GM23338 (cell line): ENCODE results near the gene POLD3. TPM values are rescaled to one million over a fixed set of nuclear protein-coding genes. Genes with fewer than 3 reads are reported as not detected.

Source experiments
- ATAC-seq: fragments of 200-7000 bp; cut with Tn5 transposase; 3 replicates; pipeline ENCODE4 v1.9.1; 2020
- DNase-seq: peaks from one replicate; pipeline ENCODE4 v3.0.0-alpha.2; 2015; ENCODE audit warnings: low spot score
- H2AFZ ChIP-seq: fragments of 200-600 bp; sonication (generic); 2 replicates; pipeline ENCODE4 v1.8.0; 2016; ENCODE audit warnings: antibody characterized with exemption, mild to moderate bottlenecking, moderate library complexity
- H3F3A ChIP-seq: fragments of 200-600 bp; sonication (generic); replicated peaks from 2 replicates; pipeline ENCODE4 v1.8.0; 2017; ENCODE audit warnings: antibody characterized with exemption, mixed run types, low read depth
- H3K27ac ChIP-seq: fragments of 200-600 bp; sonication (generic); 2 replicates; pipeline ENCODE4 v1.6.1; 2016; ENCODE audit warnings: low read depth
- H3K27me3 ChIP-seq: fragments of 200-600 bp; sonication (generic); 2 replicates; pipeline ENCODE4 v1.8.0; 2016; ENCODE audit warnings: mild to moderate bottlenecking, mixed run types, moderate library complexity; ENCODE audit not compliant: insufficient read depth
- H3K36me3 ChIP-seq: fragments of 200-600 bp; sonication (generic); 2 replicates; pipeline ENCODE4 v1.8.0; 2016; ENCODE audit warnings: mild to moderate bottlenecking; ENCODE audit not compliant: insufficient read depth
- H3K4me1 ChIP-seq: fragments of 200-600 bp; sonication (generic); 2 replicates; pipeline ENCODE4 v1.8.0; 2016; ENCODE audit warnings: mild to moderate bottlenecking, moderate library complexity; ENCODE audit not compliant: insufficient read depth
- H3K4me2 ChIP-seq: fragments of 200-600 bp; sonication (generic); 2 replicates; pipeline ENCODE4 v1.7.1; 2017; ENCODE audit warnings: mixed run types
- H3K4me3 ChIP-seq: fragments of 200-600 bp; sonication (generic); 2 replicates; pipeline ENCODE4 v1.6.1; 2016; ENCODE audit warnings: mixed run types
- H3K79me2 ChIP-seq: fragments of 200-600 bp; sonication (generic); replicated peaks from 2 replicates; pipeline ENCODE4 v1.8.0; 2017; ENCODE audit warnings: mild to moderate bottlenecking; ENCODE audit not compliant: insufficient read depth
- H3K9me2 ChIP-seq: fragments of 200-600 bp; sonication (generic); 2 replicates; pipeline ENCODE4 v1.8.0; 2017; ENCODE audit not compliant: insufficient read depth
- H4K20me1 ChIP-seq: fragments of 200-600 bp; sonication (generic); replicated peaks from 2 replicates; pipeline ENCODE4 v1.8.0; 2017; ENCODE audit warnings: mild to moderate bottlenecking; ENCODE audit not compliant: insufficient read depth
- H3K27ac Mint-ChIP-seq: 2 replicates; pipeline ENCODE4 v1.8.0; 2020; ENCODE audit warnings: inconsistent platforms, mild to moderate bottlenecking, moderate library complexity, mixed read lengths
- H3K27me3 Mint-ChIP-seq: 3 replicates; pipeline ENCODE4 v1.8.0; 2022; ENCODE audit warnings: low read depth, mild to moderate bottlenecking, moderate library complexity, mixed read lengths, inconsistent platforms; ENCODE audit not compliant: insufficient read depth, poor library complexity
- H3K36me3 Mint-ChIP-seq: 3 replicates; pipeline ENCODE4 v1.8.0; 2021; ENCODE audit warnings: low read depth, mild to moderate bottlenecking, inconsistent platforms, moderate library complexity, mixed read lengths
- H3K4me1 Mint-ChIP-seq: 3 replicates; pipeline ENCODE4 v1.8.0; 2020; ENCODE audit warnings: mild to moderate bottlenecking, inconsistent platforms, mixed read lengths
- H3K4me3 Mint-ChIP-seq: 3 replicates; pipeline ENCODE4 v1.8.0; 2021; ENCODE audit warnings: moderate library complexity, mild to moderate bottlenecking, inconsistent platforms, mixed read lengths
- H3K9me3 Mint-ChIP-seq: 3 replicates; pipeline ENCODE4 v1.8.0; 2020; ENCODE audit warnings: moderate library complexity, mild to moderate bottlenecking, inconsistent platforms, mixed read lengths
- CREB1 ChIP-seq: fragments of 250-450 bp; sonication (Bioruptor Pico); IDR thresholded peaks from 2 replicates; pipeline ENCODE4 v1.5.0; 2020; ENCODE audit warnings: low read depth, mild to moderate bottlenecking, moderate library complexity
- EZH2 ChIP-seq: fragments of 200-600 bp; sonication (generic); IDR thresholded peaks from one replicate; pipeline ENCODE4 v1.8.0; 2017; ENCODE audit warnings: antibody characterized with exemption, mild to moderate bottlenecking, low read depth; ENCODE audit not compliant: unreplicated experiment
- EZH2phosphoT487 ChIP-seq: fragments of 200-600 bp; sonication (generic); IDR thresholded peaks from one replicate; pipeline ENCODE4 v1.8.1; 2018; ENCODE audit warnings: antibody characterized with exemption; ENCODE audit not compliant: unreplicated experiment
- JUNB ChIP-seq: IDR thresholded peaks from one replicate; pipeline ENCODE4 v1.6.1; 2016; ENCODE audit warnings: antibody characterized with exemption; ENCODE audit not compliant: unreplicated experiment
- NANOG ChIP-seq: IDR thresholded peaks from 2 replicates; pipeline ENCODE4 v1.6.1; 2016; ENCODE audit warnings: antibody characterized with exemption, borderline replicate concordance
- POLR2AphosphoS5 ChIP-seq: IDR thresholded peaks from 2 replicates; pipeline ENCODE4 v1.6.1; 2016; ENCODE audit warnings: antibody characterized with exemption, low read depth
- REST ChIP-seq: IDR thresholded peaks from one replicate; pipeline ENCODE4 v1.6.1; 2018; ENCODE audit warnings: antibody characterized with exemption; ENCODE audit not compliant: unreplicated experiment
- STAT1 ChIP-seq: IDR thresholded peaks from one replicate; pipeline ENCODE4 v1.6.1; 2016; ENCODE audit warnings: antibody characterized with exemption; ENCODE audit not compliant: unreplicated experiment
- ZNF114 ChIP-seq: fragments of 250-450 bp; sonication (Bioruptor Pico); IDR thresholded peaks from 2 replicates; pipeline ENCODE4 v1.5.0; 2020; ENCODE audit warnings: mild to moderate bottlenecking, moderate library complexity
- ZNF331 ChIP-seq: fragments of 250-450 bp; sonication (Bioruptor Pico); IDR thresholded peaks from 2 replicates; pipeline ENCODE4 v1.5.0; 2020; ENCODE audit warnings: low read depth, mild to moderate bottlenecking, moderate library complexity
- polyA plus RNA-seq: library from polyadenylated mRNA; unstranded; fragments of >200 nt; fragmentation: Nextera tagmentation; extraction: Ambion mirVana; gene quantifications from 2 replicates; pipeline ENCODE4 v1.2.1, GENCODE V29; 2016
- total RNA-seq: library from RNA; depleted of rRNA; stranded (reverse); fragments of >200 nt; shearing (Covaris generic); gene quantifications from 2 replicates; pipeline ENCODE4 v1.2.3, GENCODE V29; 2014
- TF ChIP-seq, protein P1 (sequence below), 2 experiments: fragments of 200-600 bp in 1 of 2; sonication (generic) in 1 of 2; conservative IDR thresholded peaks; 2 replicates each; pipeline versions ENCODE4 v1.5.1 to v1.6.1; 2016 to 2017; ENCODE audit warnings: antibody characterized with exemption in 2 of 2, low read depth in 2 of 2, mild to moderate bottlenecking in 2 of 2, moderate library complexity in 1 of 2
- TF ChIP-seq, protein P2 (sequence below): fragments of 250-450 bp; sonication (Bioruptor Pico); IDR thresholded peaks from 2 replicates; pipeline ENCODE4 v1.5.0; 2020; ENCODE audit warnings: mild to moderate bottlenecking, moderate library complexity

POLD3 gene
- total and polyA plus RNA-seq, 2 experiments from 2014 or later = 21.9 to 50.1 TPM

GRCh38 chr11:74581954-74582547 is 10.3 kb upstream of the POLD3 start (continued):
- TF ChIP-seq ZNF331 (CRISPR knock-in tag) = no peak
- TF ChIP-seq, protein P1, sequence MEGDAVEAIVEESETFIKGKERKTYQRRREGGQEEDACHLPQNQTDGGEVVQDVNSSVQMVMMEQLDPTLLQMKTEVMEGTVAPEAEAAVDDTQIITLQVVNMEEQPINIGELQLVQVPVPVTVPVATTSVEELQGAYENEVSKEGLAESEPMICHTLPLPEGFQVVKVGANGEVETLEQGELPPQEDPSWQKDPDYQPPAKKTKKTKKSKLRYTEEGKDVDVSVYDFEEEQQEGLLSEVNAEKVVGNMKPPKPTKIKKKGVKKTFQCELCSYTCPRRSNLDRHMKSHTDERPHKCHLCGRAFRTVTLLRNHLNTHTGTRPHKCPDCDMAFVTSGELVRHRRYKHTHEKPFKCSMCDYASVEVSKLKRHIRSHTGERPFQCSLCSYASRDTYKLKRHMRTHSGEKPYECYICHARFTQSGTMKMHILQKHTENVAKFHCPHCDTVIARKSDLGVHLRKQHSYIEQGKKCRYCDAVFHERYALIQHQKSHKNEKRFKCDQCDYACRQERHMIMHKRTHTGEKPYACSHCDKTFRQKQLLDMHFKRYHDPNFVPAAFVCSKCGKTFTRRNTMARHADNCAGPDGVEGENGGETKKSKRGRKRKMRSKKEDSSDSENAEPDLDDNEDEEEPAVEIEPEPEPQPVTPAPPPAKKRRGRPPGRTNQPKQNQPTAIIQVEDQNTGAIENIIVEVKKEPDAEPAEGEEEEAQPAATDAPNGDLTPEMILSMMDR (conservative IDR thresholded peaks at IDR 0.05; ENCODE audit: low read depth in 2 of 2) = no peak
- no peak for TF ChIP-seq EZH2phosphoT487
- TF ChIP-seq POLR2AphosphoS5 = no peak
- no peak for TF ChIP-seq STAT1
- no peak for TF ChIP-seq JUNB
- no peak for TF ChIP-seq CREB1
- no peak for TF ChIP-seq ZNF114 (CRISPR knock-in tag)
- TF ChIP-seq NANOG = no peak
- TF ChIP-seq REST = no peak

GRCh38 chr11:74583024-74583624 is 9.3 kb upstream of the POLD3 start:
- Histone ChIP-seq H3K79me2 (no peaks in the 10 kb centered on the region), H3F3A (no peaks in the 10 kb centered on the region), H2AFZ (no peak overlapping the region), H3K4me3 (no peak overlapping the region), H4K20me1 (no peaks in the 10 kb centered on the region), H3K27ac (no peak overlapping the region), H3K4me2 (no peak overlapping the region), H3K36me3 (no peaks in the 10 kb centered on the region), H3K4me1 (no peaks in the 10 kb centered on the region), H3K9me2 (no peaks in the 10 kb centered on the region), H3K27me3 (no peaks in the 10 kb centered on the region)
- Mint-ChIP-seq H3K27ac (no peak overlapping the region), H3K4me3 (no peak overlapping the region), H3K9me3 (no peaks in the 10 kb centered on the region), H3K27me3 (peaks cover 6% of the 10 kb centered on the region), H3K4me1 (no peaks in the 10 kb centered on the region), H3K36me3 (no peaks in the 10 kb centered on the region)
- ATAC-seq (no peak), DNase-seq (no peak)
- no peak for TF ChIP-seq EZH2
- no peak for TF ChIP-seq STAT1
- TF ChIP-seq, protein P2, sequence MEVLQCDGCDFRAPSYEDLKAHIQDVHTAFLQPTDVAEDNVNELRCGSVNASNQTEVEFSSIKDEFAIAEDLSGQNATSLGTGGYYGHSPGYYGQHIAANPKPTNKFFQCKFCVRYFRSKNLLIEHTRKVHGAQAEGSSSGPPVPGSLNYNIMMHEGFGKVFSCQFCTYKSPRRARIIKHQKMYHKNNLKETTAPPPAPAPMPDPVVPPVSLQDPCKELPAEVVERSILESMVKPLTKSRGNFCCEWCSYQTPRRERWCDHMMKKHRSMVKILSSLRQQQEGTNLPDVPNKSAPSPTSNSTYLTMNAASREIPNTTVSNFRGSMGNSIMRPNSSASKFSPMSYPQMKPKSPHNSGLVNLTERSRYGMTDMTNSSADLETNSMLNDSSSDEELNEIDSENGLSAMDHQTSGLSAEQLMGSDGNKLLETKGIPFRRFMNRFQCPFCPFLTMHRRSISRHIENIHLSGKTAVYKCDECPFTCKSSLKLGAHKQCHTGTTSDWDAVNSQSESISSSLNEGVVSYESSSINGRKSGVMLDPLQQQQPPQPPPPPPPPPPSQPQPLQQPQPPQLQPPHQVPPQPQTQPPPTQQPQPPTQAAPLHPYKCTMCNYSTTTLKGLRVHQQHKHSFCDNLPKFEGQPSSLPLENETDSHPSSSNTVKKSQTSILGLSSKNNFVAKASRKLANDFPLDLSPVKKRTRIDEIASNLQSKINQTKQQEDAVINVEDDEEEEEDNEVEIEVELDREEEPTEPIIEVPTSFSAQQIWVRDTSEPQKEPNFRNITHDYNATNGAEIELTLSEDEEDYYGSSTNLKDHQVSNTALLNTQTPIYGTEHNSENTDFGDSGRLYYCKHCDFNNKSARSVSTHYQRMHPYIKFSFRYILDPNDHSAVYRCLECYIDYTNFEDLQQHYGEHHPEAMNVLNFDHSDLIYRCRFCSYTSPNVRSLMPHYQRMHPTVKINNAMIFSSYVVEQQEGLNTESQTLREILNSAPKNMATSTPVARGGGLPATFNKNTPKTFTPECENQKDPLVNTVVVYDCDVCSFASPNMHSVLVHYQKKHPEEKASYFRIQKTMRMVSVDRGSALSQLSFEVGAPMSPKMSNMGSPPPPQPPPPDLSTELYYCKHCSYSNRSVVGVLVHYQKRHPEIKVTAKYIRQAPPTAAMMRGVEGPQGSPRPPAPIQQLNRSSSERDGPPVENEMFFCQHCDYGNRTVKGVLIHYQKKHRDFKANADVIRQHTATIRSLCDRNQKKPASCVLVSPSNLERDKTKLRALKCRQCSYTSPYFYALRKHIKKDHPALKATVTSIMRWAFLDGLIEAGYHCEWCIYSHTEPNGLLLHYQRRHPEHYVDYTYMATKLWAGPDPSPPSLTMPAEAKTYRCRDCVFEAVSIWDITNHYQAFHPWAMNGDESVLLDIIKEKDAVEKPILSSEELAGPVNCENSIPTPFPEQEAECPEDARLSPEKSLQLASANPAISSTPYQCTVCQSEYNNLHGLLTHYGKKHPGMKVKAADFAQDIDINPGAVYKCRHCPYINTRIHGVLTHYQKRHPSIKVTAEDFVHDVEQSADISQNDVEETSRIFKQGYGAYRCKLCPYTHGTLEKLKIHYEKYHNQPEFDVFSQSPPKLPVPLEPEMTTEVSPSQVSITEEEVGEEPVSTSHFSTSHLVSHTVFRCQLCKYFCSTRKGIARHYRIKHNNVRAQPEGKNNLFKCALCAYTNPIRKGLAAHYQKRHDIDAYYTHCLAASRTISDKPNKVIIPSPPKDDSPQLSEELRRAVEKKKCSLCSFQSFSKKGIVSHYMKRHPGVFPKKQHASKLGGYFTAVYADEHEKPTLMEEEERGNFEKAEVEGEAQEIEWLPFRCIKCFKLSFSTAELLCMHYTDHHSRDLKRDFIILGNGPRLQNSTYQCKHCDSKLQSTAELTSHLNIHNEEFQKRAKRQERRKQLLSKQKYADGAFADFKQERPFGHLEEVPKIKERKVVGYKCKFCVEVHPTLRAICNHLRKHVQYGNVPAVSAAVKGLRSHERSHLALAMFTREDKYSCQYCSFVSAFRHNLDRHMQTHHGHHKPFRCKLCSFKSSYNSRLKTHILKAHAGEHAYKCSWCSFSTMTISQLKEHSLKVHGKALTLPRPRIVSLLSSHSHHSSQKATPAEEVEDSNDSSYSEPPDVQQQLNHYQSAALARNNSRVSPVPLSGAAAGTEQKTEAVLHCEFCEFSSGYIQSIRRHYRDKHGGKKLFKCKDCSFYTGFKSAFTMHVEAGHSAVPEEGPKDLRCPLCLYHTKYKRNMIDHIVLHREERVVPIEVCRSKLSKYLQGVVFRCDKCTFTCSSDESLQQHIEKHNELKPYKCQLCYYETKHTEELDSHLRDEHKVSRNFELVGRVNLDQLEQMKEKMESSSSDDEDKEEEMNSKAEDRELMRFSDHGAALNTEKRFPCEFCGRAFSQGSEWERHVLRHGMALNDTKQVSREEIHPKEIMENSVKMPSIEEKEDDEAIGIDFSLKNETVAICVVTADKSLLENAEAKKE (CRISPR knock-in tag) = no peak
